Raji (cell line): ENCODE measurements around the gene SULF2.

Source experiments
- POLR2A ChIP-seq: IDR thresholded peaks from 2 replicates; pipeline ENCODE4 v1.6.1; 2011; ENCODE audit warnings: low read depth, low read length, control low read depth; ENCODE audit not compliant: insufficient read depth

The SULF2 gene

DNA sequence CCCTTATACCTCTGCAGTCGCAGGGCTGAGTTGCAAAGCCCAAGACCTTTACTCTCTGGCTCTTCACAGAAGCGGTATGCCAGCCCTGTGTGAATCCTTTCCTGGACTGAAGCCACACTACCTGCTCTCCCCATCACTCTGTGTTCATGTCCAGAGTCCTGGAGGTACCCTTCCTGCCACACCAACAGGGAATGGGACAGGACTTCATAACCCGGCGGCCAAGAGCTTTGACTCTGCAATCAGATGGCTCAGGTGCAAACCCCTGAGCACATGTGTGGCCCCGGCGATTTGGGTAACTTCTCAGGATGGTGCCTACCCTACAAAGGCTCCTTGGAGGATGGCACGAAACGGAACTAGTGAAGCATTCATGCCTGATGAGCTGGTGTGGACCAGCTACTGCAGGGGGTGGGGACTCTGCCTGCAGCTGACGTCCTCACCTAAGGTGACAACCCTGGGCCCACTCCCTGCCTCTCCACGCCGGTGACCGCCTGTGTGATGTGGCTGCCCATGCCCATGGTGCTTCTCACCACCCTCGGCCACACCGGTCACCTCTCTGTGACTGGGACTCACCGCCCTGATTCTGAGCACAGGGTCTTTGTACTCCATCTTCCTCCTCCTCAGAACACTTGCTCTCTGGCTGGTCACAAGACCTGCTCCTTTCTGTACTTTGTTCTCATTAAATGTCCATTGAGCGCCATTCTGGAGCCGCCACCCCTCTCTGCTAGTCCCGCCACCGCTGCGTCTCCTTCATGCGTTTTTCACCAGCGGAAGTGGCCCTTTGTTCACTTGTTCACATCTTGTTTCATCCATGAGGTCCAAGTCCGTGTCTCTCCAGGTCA is 116.7 kb downstream of the SULF2 start:
- no peak for TF ChIP-seq POLR2A

DNA sequence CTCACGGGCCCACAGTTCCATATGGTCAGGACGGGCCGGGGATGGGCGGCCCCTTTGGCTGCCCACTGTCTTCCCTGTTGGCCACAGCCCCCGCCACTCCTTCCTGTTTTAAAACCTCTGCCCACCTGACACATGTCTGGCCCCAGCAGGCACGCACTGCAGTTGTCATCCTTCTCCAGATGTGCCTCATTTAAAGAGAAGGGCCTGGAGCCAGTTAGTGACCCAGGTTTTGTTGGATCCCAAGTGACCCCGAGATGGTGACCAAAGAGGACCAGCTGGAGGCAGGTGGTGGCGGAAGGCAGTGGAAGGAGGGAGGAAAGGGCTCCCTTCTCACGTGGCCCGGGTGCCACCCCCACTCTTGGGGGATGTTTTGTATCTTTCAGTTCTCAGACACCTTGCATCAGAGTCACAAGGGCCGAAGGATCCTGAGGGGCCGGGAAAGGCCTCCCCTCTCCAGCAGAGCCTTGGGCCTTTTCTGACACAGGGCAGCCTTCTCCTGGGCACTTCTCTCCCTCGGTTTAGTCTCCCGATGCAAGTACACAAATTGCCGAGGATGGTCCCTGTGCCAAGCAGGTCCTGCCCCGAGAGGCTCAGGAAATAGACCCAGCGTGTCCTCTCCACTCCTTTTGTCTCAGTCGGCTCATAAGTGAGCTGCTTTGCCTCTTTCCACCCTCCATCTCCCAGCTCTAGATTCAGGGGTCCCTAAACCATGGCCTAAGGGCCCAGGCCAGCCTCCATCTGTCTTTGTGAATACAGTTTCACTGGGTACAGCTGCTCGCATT is 117.6 kb downstream of the SULF2 start:
- no peak for TF ChIP-seq POLR2A

DNA sequence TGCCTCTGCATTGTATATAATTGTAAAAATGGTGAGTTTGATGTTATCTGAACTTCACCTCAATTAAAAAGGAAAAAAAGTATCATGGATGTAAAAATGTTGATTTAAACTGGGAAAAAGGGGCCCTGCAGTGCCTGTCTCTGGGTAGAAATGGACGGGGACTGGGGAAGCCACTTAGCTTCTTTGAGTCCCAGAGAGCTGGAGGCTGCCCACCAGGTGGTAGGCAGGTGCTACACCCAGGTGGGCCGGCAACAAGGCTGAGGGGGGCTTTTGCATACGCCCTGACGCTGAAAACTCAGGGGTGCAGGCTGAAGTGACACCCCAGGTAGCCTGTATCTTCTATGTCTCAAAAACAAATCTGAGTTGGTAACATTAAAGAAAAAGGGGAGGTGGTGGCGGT is 118.2 kb downstream of the SULF2 start:
- TF ChIP-seq POLR2A = no peak

DNA sequence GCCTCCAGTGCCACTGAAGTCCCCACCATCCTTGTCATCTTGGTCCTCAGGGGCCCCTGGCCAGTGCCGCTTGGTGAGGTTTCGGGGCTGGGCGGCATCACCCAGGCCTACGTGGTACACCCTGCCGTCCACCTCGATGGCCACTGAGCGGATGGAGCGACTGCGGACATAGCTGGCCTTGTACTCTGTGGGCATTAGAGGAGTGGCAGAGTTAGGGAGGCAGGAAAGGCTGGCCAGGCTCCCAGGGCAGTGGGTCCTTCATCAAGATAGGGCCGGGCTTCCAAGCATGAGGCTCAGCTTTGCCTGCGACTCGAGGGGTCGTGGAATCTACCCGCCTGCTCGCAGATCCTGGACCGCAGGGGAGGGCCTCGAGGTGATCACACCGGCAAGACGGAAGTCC is 119.0 kb downstream of the SULF2 start:
- no peak for TF ChIP-seq POLR2A

DNA sequence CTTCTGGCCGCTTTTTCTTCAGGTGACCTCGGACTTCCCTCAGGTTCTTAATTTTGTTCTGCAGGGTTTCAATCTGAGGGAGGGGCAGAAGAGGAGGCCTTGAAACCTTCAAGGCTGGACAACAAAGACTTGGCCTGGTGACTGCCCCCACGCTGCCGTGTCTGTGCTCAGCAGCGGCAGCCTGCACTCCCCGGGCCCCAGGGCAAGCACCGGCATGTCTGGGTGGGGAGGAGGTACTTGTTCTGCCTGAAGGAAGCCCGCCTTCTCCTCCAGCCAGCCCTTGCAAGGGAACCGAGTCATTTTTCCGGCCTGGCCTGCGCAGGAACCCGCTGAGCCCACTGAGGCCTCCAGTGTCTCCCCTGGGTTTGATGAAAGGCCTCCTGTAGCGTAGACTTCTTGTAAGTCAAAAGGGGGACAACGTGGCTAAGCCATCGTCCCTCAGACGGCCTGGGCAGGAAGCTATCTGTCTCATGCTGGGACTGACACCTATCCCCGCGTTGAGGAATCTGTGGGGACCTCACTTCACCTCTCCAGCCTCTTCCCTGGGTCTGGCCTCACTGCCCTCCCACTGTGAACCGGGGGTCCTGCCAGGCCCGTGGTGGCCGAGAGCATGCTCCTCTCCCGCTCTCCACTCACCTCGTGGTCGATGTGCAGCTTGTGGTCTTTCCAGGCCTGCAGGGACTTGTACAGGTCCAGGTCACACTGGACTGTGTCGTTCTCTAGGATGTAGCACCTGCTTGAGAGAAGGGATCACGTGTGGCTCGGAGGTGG is 119.9 kb downstream of the SULF2 start:
- TF ChIP-seq POLR2A = no peak

DNA sequence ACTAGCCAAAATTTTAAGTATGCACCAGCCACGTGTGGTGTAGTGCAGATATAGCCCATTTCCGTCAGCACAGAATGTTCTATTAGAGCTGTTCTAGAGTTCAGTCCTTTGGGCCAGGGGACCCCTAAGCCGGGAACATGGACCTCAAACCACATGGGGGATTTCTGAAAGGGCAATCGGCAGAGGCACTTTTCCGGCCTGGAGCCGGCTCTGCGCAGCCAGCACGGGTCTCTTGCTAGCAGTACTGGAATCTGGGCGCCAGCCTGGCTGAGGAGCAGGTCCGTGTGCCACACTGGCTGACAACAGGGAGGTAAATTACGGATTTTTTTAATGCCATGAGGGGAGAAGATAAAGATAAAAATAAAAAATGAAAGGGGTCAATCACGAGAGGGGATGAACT is 120.5 kb downstream of the SULF2 start:
- TF ChIP-seq POLR2A = no peak

DNA sequence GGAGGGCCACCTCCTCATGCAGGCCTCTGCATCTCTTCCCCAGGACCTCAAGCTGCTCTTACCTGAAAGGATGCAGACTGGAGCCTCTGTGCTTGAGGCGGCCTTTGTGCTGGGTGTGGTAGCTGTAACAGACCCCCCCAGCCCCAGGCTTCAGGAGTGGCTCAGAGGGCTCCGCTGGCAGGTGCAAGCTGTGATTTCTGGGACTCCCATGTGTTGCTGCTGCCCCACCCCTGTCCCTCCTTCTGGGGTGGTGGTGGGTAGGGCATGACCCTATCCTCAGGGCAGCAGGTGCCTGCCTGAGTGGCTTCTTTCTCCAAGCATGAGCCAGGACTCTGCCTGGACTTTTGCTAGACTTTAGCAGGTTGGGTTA is 121.2 kb downstream of the SULF2 start:
- TF ChIP-seq POLR2A = no peak

DNA sequence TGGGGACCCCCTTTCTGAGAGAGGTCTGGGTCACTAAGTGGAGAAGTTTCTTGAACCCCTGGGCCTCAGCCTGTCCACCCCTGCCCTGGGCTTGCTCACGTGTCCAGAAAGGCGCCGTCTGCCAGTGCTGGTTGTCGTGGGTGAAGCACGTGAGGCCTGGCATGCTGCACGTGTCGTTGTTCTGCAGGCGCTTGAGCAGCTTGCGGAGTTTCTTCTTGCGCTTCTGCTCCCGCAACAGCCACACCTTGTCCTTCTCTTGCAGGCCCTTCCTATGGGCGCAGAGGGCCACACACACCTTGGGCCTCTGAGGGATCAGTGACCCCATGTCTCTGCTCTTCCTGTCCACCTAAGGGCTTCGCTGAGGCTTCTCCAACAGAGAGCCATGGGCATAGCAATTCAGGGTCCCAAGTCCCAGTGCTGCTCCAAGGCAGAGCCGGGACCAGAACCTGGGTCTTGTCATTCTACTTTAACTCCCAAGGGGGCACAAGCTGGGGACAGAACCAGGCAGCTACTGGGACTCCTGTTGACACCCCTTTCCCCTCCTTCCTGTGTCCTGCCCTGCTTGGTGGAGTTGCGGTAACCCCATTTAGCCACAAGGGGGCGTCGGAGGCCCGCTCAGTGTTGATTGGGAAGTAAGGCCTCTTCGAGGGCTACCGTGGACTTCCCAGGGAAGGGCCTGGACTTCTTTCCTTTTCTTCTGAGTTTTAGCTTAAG is 121.8 kb downstream of the SULF2 start:
- TF ChIP-seq POLR2A = no peak

DNA sequence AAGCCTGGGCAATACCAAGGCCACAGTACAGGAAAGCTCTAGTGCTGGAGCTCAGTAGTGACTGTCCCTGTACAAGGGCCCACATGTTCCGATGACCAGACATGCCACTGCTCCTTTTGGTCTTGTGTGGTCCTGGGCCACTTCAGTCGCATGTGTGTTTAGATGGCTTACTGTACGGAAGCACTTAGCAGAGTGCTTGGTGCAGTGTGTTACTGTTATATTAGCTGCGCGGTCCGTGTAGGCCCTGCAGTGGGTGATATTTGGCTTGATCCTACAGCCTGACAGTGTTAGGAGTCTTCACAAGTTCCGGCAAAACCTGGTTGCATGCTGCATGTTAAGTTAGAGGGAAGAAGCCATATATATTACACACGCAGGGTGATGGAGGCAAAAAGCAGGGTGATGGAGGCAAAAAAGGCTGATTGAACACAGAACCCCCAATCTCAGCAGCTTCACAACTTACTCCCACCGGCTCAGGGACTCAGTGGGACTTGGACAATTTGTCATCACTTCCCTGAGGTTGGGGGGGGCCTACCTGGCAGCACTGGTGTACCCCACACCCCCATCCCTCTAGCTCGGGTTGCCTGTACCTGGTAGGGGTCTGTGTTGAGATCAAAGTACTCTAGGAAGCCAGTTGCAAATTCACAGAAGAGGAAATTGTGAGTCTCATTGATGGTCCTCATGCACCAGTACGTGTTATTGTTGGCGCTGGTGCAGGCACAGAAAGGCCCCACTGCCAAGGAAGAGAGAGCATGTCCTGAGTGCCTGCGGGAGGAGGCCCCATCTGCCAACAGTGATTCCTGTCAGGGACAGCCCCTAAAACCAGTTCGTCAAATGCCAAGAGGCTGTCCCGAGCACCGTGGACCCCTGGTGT is 122.6 kb downstream of the SULF2 start:
- no peak for TF ChIP-seq POLR2A

DNA sequence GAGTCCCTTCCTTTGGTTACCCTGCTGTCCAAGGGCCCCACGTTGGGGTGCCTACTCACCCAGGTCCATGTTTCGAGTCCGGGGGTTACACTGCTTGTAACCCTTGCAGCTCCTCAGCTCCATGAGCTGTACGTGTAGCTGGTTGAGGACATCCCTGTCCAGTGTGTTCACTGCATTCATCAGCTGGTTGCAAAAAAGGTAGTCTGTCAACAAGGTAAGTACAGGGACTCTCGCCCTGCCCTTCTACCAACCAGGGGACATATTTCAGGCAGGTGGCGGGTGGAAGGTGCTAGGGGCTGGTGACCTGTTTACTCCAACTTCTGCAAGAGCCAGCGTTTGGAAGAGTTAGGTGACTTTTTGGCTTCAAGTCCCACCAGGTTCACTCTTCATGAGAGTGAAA is 123.6 kb downstream of the SULF2 start:
- TF ChIP-seq POLR2A = no peak

DNA sequence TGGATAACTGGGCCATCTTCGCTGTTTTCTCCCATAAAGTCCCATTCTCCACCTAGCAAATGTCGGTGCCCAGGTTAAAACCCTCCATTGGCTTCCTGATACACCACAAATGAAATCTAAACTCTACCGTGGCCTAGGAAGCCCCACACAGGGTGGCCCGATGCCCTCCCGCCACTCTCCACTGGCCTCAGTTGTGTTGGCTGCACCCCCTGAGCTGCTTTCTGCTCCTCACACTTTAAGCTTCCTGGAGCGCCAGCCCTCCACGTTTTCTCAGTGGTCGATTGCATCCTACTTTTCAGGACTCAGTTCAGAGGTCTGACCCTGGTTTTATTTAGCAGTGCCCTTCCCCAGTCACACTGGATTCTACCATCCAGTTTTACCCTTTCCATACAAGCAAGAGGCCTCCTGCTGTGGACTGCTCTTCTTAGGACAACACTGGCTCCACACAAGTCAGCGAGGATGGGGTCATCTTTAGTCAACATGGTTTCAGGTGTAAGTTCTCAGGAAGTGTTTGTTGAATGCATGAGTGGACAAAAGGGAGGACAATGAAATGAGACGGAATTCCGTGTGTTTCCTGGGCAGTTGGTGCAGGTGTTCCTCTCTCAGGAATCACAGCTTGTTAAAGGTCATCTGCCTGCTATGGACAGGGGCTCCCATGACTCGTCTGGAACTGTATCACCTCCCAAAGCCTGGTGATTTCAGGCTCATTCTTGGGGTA is 124.1 kb downstream of the SULF2 start:
- TF ChIP-seq POLR2A = no peak

DNA sequence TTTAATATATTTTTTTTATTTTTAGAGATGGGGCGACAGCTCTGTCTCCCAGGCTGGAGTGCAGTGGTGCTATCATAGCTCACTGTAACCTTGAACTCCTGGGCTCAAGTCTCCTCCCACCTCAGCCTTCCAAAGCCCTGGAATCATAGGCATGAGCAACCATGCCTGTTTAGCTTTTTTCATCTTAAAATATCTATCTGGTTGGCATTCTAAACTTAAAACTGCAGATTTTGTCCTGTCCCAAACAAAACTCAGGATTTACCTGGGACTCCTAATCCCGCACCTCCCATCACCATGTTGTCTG is 124.7 kb downstream of the SULF2 start:
- no peak for TF ChIP-seq POLR2A

DNA sequence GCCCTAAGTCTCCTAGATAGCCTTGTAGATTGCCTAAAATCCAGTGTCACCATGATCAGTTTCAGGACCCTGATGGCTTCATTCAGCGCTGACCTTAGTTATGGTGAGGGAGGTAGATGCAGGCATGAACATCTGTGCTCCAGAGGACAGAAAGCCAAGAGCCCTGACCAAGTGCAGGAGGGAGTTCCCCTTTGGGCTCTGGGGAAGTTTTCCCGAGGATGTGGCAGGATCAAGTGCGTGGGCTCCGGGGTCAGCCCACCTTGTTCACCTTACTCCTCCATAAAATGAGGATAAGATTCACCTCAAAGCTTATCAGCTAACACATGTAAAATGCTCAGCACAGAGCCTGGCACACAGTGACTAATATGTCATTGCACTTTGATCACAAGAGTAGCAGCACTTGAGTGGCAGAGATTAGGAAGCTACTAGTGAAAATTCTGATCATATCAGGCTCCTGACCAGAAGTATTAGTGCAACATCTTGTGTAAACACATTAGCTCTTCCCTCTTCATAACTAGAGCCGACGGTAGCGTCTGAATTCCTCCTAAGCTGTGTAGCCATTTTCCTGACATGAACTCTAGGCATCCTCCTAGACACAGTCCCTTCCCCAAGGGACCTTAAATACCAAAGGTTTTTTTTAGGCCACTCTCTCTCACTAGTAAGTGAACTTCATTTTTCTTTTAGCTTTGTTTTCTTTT is 125.2 kb downstream of the SULF2 start:
- TF ChIP-seq POLR2A = no peak
